OCI-M2 (cell line): ENCODE results near the gene JAKMIP2.

Source experiments
- DNase-seq: peaks from one replicate; lab custom pipeline; 2025; ENCODE audit not compliant: unreplicated experiment; lab: John Stamatoyannopoulos, UW

The JAKMIP2 gene

GRCh38 chr5:147789820-147790219 is 7.3 kb upstream of the JAKMIP2 start:
- no peak for DNase-seq

GRCh38 chr5:147788023-147788422 is 5.5 kb upstream of the JAKMIP2 start:
- DNase-seq, result no peak

DNA sequence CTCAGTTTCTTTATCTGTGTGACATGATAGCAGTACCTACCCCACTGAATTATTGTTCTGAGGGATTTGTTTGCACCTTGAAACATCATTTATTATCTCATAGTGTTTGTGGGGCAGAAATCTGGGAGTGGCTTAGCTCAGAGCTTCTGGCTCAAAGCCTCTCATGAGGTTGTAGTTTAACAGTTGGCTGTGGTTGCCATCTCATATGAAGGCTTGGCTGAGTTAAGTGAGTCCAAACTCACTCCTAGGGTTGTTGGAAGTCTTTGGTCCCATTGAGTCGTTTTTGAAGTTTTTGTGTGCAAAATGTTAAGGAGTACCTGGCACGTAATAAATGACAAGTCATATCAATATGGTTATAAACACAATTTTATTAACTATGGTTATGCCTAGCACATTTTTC is 3.6 kb upstream of the JAKMIP2 start:
- no peak for DNase-seq

- no peak for DNase-seq
These were observed 1.8 kb upstream of the JAKMIP2 start for GRCh38 chr5:147784146-147784987.

DNA sequence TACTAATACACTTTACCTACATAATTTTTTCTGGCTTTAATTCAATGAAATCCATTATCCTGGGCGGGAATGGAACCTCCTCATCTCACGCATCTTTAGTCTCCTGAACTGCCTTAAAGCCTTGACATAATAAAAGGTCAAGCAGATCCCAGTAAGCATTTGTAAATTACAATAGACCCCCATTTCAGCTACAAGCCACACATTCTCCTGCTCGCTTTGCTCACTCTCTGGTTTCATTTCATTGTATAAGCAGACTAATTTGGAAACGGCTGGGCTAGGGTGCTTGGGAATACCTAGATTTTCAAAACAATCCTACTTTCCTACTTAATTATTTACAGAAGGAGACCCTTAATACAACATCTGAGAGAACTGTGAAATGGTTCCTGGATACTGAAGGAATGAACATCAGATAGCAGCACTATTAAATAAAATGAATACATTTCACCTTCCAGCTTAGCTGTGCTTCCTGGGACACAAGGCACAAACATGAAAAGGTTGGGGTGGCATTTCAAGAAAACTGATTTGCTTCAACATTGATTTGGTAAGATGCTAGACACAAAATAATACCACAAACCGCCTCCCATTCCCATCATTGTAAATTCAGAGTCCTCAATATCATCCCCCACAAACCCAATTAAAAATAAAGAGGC is 1.5 kb downstream of the JAKMIP2 start:
- DNase-seq, result no peak

- no peak for DNase-seq
These were observed 2.8 kb downstream of the JAKMIP2 start for GRCh38 chr5:147779694-147780093.

DNA sequence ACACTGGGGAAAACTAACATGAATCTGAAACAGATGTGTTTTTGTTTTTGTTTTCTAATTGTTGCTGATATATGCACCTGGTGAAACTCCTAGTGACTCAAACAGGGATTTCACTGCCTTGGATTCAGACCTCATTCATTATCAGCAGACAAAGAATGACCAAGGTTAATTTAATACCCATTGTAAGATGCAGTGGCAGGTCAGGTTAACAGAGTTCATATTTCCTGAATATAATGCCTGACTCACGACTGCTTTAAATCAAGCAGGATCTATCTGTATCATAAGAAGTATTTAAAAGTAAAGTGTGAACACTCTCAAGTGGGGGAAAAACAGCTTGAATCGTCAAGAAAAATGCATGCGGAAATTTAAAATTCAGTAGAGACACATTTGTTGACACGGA is 5.5 kb downstream of the JAKMIP2 start:
- no peak for DNase-seq

DNA sequence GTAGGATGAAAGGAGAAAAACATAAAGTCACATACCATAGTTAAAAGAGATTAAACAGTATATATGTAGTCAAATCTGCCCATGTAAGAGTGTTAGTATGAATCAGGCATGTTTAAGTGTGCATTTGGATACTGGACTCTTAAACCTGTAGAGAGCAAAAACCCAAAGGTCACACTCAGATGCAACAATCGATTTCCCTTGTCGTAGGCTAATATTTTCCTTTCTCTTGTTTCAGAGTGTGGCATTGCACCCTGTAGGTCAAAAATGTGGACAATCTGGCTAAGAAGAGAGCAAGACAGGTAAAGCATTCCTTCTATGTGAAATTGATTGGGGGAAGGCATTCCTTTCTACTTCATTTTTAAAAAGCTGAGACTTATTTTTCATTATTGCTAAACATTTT is 8.9 kb downstream of the JAKMIP2 start:
- no peak for DNase-seq

DNA sequence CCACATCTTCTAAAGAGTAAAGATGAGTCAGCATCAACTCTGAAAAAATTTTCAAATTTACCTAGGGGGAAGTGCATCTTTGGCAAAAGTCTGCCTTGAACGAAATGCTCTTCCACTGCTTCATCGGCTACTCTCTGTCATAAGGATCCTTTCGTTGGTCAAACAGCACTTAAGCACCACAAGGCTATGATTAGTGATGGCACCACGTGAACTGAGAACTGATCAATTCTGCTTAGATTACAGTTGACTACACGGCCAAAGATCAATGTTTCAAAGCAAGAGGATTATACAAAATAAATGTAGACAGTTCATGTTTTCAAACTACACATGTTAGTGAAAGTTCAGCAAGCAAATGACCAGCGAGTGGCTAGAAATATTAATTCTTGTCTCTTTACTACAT is 9.4 kb downstream of the JAKMIP2 start:
- no peak for DNase-seq

DNA sequence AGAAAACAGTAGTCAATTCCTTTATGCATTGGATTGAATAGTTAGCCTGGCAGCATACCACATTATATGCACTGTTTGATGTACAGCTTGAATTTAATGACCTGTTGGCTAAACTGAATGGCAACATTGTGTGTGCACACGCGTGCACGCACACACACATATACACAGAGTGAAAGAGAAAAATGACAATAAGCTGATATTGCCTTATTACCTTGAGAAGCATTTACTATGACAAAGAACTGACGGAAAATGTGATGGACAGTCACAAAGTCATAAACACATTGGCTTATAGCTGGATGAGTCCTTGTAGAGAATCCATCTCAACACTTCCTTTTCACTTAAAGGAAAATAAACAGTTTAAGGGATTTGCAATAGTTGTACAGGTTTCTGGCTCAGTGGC is 15.5 kb downstream of the JAKMIP2 start:
- no peak for DNase-seq

DNA sequence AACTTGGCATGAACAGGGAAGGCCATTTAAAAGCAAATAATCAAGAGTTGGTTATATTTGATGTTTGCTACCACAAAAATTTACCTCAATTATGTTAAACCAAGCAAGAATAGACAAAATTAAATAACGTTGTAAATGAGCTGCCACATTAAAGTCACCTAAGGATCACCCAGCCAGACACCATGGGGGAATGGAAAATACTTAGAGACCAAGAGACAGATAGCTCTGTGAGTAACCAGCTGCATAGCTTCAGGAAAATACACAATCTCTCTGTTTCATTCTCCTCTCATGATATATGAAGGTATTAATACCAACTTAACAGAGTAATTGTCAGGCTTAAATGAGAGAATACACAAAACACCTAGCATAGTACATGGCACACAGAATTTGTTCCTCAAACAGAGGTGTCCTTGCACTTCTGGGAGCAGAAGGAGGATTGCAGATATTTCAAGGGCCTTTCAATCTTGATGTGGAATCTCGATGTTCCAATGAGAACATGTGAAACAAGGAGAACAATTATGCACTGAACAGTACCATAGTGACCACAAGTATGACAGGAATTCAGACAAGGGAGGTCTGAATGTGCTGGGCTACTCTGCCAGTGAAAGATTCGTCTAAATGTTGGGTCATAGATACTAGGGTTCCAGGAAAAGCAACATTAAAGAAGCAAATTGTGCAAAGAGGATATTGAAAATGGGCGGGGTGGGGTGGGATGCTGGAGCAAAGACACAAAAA is 18.6 kb downstream of the JAKMIP2 start:
- DNase-seq, result no peak

DNA sequence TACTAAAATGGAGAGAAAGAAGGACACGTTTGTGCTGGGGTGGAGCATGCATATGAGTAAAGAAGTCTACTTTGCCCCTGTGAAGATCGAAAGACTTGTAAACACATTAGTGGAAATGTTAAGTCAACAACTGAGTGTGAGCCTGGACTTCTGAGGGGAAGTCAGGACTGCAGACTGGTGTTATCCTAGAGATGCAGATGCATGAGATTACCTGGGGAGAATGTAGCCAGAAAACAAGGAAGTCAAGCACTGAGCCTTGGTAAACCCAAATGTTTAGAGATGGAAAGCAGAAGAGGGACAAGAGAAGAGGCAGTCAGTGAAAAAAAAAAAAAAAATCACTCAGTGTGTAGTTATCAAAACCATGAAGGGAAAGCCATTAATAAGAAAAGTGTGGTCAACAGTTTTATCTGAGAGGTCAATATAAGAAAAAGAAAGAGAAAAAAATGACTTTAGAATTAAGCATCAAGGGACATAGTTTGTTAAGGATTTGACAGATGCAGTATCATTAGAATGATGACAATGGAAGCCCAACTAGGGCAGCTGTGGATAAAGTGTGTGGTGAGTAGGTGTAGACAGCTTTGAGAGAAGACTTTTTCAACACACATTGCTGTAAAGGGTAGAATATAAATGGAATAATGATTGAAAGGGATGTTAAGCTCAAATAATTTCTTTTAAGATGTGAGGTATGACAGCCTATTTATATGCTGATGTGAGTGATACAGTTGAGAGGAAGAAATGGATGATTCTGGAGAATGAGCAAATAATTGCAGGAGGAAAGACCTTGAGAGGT is 22.2 kb downstream of the JAKMIP2 start:
- no peak for DNase-seq

GRCh38 chr5:147759441-147759840 is 23.1 kb downstream of the JAKMIP2 start:
- DNase-seq, result no peak

- no peak for DNase-seq
These were observed 26.0 kb downstream of the JAKMIP2 start for GRCh38 chr5:147756566-147756965.

- no peak for DNase-seq
These were observed 28.0 kb downstream of the JAKMIP2 start for GRCh38 chr5:147754372-147755122.

DNA sequence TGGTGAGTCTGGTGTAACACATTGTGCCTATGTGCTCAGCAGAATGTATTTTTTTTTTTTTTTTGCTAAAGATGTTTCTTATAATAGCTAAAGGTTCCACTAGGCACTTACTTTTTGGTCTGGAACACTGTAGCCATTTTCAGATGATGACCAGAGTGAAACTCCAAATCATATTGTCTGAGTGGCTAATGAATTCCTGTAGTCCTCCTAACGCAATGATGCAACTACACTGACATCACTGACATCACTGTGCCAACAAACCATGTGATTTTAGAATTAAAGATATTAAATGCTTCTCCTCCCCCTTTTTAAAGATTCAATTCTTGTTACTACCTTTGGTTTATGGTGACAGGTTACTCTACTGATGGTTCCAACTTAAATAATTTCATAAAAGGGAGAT is 28.8 kb downstream of the JAKMIP2 start:
- no peak for DNase-seq

DNA sequence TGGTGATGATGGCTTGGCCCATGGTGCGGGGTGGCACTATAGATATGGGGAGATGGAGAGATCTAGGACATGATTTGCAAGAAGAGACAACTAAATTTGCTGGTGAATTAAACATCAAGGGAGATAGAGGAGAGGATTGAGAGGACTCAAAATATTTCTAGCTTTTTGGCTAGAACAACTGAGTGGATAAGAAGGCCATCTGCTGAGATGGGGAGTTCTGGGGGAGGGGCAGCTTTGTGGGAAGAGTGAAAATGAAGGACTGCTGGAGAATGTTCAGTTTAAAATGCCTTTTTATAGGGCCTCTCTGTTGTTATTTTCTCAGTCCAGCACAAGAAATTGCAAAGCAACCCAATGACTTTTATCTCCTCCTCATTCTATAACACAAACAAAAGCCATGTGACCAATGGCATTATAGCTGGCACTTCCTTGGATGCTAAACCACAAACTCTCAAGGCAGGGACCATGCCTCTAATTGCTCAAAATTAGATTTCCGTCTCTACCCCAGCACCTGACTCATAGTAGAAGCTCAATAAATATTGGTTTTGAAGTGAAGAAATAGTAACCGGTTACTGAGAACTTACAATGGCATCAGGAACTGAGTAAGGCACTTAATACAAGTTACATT is 29.8 kb downstream of the JAKMIP2 start:
- DNase-seq, result no peak

GRCh38 chr5:147752033-147752432 is 30.5 kb downstream of the JAKMIP2 start:
- DNase-seq, result no peak

GRCh38 chr5:147751156-147751830 is 31.2 kb downstream of the JAKMIP2 start:
- DNase-seq, result no peak
